Ramos (cell line): ENCODE data around the gene SLC25A30.
"Not testable (repeated sequence)": the region's sequence is repeated elsewhere in the genome, so short reads cannot be mapped to it uniquely, and the experiment has no call there.

Experiments
- in situ Hi-C: fragments of 300-500 bp; cut with MboI; formaldehyde crosslinking; loops from one replicate; pipeline ENCODE4 v1.14.3; 2022; ENCODE audit warnings: low sequenced_read_pairs; ENCODE audit not compliant: unreplicated experiment

SLC25A30 gene

DNA sequence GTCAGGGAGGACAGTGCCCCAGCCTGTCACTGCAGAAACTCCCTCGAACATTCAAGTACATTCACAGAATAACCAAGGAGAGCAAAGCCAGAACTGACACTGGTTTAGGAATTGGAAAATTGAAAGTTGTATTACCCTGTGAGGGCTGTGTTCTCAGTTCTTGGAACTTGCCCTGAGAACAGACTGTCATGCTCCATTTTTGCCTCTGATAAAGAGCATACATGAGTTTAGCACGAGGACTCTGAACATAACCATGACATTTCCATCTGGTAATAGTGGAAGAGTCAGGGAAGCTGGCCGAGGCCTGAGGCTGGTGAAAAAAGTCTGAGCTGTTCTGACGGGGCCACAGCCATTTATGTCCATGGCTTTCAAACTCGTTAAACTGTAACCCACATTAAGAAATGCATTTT is 15.2 kb upstream of the SLC25A30 start:
- in situ Hi-C loops = no loop called here

DNA sequence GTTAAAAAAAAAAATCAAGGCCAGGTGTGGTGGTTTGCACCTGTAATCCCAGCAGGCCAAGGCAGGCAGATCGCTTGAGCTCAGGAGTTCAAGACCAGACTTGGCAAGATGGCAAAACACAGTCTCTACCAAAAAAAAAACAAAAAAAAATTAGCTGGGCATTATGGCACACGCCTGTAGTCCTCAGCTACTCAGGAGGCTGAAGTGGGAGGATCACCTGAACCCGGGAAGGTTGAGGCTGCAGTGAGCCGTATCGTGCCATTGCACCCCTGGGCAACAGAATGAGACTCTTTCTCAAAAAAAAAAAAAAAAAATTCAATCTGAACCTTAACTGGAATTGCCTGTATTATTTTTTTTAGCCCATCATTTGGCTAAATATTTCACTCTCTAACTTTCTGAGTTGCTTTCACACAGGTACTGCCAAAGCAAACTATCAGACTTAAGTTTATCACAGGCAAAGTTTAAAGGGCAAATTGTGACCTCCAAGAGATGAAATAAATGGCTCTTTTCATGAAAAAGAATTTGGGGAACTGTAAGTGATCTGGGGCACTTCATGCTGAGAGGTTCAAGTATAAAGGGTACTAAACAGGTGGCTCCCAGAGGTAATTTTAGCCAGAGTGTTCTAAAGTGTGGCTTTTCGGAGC is 14.7 kb upstream of the SLC25A30 start:
- in situ Hi-C loops = no loop called here

DNA sequence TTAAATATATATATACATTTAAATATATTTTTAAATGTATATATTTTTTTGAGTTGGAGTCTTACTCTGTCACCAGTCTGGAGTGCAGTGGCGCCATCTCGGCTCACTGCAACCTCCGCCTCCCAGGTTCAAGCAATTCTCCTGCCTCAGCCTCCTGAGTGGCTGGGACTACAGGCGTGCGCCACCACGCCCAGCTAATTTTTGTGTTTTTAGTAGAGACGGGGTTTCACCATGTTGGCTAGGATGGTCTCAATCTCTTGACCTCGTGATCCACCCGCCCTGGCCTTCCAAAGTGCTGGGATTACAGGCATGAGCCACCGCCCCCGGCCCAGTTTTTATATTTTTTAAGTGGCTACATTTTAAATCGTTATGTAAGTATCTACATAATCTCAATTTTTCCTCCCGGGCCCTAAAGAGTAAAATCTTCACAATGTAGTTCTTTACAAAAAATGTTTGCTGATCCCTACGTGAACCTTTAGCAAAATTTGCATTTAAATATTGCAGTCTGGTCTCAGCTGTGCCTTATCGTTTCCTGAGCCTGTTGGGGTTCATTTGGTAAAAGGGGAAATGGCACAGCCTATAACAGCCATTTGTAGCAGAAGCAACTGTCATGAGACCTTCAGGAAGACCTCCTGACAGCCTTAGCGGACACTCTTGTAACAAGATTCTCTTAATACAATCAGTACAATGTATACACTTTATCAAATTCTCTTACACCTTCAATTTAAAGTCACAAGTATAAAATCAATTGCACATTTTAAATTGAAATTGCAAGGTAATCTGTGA is 8.1 kb upstream of the SLC25A30 start:
- in situ Hi-C loops = not testable (repeated sequence)

GRCh38 chr13:45422731-45423292 is 4.6 kb upstream of the SLC25A30 start:
- in situ Hi-C loops = no loop called here

GRCh38 chr13:45419945-45420344 is 1.8 kb upstream of the SLC25A30 start:
- in situ Hi-C loops = no loop called here

- in situ Hi-C loops = not testable (repeated sequence)
Measured at GRCh38 chr13:45419389-45419788, 1.2 kb upstream of the SLC25A30 start.

DNA sequence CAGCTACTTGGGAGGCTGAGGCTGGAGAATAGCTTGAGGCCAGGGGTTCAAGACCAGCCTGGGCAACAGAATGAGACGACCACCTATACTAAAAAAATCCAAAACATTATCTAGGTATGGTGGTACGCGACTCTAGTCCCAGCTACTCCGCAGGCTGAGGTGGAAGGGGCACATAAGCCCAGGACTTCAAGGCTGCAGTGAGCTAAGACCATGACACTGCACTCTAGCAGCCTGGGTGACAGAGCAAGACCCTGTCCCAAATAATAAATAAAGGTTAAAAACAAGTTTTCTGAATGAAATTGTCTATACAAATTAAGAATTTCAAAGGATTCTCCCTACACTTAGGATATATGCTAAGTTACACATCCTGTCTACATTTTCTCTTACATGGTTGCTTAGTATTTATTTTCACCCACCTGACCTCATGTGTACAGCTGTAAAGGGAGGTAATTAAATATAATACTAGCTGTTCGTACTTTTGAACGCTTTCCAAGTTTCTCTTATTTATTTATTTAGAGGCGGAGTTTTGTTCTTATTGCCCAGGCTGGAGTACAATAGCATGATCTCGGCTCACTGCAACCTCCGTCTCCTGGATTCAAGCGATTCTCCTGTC is 1.6 kb downstream of the SLC25A30 start:
- in situ Hi-C loops = no loop called here

DNA sequence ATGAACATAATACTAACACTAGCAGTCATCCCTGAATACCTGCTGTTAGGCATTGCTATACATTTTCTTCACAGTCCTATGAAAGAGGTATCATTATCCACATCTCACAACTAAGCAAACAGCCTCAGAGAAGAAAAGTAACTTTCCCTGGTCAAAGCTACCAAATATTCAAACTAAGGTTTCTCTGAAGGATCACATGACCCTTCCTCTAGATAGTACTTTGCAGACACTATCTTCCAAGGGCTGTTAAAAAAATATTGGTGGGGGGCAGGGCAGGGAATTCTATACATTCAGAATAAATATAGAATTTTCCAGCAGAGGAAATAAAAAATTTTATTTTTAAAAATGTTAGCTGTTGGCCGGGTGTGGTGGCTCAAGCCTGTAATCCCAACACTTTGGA is 3.1 kb downstream of the SLC25A30 start:
- in situ Hi-C loops = no loop called here

- in situ Hi-C loops = no loop called here
Measured at GRCh38 chr13:45413826-45414307, 4.3 kb downstream of the SLC25A30 start.

GRCh38 chr13:45412274-45413049 is 5.7 kb downstream of the SLC25A30 start:
- in situ Hi-C loops = no loop called here

GRCh38 chr13:45411631-45412030 is 6.5 kb downstream of the SLC25A30 start:
- in situ Hi-C loops = no loop called here

GRCh38 chr13:45411221-45411620 is 7.0 kb downstream of the SLC25A30 start:
- in situ Hi-C loops = no loop called here

GRCh38 chr13:45410466-45410865 is 7.7 kb downstream of the SLC25A30 start:
- in situ Hi-C loops = no loop called here

- in situ Hi-C loops = no loop called here
Measured at GRCh38 chr13:45410001-45410400, 8.2 kb downstream of the SLC25A30 start.

DNA sequence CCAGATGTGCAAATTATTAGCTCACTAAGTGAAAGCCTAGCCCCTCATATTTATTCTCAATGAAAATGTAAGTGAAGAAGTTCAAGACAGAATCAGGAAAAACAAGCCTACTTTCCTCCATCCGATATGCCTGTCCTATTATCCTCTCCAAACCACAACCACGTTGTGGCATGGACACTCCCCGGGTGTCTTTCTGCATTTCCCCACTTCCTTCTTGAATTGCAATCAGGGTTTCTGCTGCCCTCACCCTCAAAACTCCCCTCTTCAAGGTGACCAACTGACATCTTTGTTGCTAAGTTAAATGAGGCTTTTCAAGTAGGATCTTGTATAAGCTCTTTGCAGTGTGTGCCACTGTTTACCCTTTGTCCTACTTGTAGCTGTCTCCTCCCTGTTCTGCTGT is 11.8 kb downstream of the SLC25A30 start:
- in situ Hi-C loops = no loop called here

- in situ Hi-C loops = no loop called here
Measured at GRCh38 chr13:45403081-45403480, 15.1 kb downstream of the SLC25A30 start.

DNA sequence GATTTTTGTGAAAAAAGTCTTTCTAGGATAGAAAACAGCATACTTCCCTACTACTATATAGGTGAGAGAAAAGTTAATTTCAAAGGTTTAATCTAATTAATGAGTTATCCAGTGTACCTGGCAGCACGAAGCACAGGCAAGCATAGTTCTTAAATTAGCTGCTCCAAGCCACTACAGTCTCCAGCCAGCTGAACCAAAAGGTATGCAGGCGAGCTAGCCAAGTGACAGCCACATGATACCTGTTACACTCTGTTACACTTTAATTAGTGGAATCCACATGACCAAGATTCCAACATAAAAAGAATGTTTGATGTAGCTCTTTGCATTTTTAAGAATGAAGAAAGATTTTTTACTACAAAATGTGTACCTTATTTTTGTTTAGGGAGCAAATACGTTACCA is 15.5 kb downstream of the SLC25A30 start:
- in situ Hi-C loops = no loop called here

DNA sequence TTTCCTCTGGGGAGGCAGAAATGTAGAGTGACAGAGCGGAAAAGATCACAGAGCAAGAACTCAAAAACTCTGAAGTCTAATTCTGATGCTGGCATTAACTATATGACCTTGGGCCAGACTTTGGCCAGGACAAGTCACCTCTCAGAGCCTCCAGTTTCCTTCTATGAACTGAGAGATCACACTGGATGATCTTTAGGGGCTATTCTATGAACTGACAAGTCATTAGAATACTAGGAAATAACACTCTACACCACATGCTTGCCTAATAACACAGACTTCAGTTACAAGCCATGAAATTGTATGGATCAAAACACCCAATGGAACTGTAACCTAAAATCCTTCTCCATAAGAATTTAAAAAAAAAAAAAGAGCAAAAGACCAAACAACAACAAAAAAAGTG is 16.9 kb downstream of the SLC25A30 start:
- in situ Hi-C loops = no loop called here

GRCh38 chr13:45398877-45399276 is 19.3 kb downstream of the SLC25A30 start:
- in situ Hi-C loops = no loop called here

- in situ Hi-C loops = no loop called here
Measured at GRCh38 chr13:45396533-45397095, 21.6 kb downstream of the SLC25A30 start.
